Suppressor macrophage treated with lipopolysaccharide for 1 hour (primary cell): ENCODE data around the gene AXIN2.

ENCODE experiments used
- DNase-seq, 3 donors: peaks; one replicate each; pipeline ENCODE4 v3.0.0-alpha.2; 2020 to 2022

Gene AXIN2

DNA sequence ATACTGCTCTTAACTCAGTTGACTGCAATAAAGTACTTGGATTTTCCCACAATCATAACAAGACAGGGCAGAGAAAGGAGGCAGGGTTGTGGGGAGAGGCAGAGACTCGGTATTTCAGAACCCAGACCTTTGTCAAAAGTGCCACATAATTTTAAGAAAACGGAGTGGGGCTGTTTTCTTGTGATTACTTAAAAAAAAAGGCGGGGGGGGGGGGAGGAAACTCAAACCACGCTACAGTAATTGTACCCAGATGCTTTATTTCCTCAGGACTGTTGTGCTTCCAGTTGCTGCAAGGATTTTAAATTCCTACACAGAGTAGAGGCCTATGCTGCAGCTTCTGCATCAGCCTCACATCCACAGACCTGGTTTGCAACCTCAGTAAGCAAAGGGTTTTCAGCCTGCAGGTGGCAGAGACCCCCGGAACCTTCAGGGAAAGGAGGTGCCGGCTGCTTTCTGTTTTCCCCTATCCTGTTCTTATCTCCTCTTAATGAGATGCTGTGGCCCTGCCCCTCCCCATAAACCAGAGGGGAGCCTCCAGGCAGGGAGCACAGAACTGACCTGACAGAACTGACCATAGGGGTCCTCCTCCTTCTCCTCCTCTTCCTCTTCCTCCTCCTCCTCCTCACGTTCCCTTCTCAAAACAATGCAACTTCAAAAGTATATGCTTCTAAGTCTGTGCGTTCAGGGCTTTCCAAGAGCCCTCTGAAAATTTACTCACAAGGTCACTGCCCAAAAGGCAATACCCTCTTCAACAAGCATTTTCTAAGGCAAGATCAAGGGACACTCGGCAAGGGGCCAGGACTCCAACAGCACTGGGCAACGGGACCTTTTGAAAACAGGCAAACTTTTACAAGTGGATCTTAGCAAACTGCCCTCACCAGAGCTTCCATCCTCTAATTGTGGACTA is 7.5 kb downstream of the AXIN2 start:
- DNase-seq, result no peak

DNA sequence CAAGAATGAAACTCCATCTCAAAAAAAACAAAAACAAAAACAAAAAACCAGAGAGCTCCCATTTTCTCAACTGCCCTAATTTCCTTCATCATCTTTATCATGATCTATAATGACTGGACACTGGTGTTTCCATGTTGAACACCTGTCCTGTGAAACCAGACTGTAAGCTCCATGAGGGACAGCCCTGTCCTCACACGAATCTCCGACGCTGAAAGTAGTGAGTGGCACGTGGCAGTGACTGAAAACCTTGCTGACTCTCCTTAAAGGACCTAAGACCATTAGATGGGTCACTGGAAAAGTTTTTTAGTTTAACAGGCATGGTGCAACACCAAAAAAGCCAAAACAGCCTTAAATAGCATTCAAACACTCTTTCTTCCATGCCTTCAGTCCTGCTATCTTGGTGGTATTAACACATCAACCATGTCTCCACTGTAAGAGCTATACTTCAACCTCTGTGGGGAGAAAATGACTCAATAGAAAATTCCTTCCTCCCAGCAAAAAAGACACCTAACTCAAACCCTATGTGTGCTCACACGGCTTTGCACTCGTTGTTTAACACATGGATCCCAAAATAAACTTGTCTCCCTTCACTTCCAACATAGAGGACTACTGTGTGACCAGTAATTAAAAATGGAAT is 8.3 kb downstream of the AXIN2 start:
- DNase-seq, result no peak

- no peak for DNase-seq
Measured at GRCh38 chr17:65552214-65552613, 9.2 kb downstream of the AXIN2 start.

GRCh38 chr17:65551267-65552040 is 10.0 kb downstream of the AXIN2 start:
- DNase-seq, result no peak

DNA sequence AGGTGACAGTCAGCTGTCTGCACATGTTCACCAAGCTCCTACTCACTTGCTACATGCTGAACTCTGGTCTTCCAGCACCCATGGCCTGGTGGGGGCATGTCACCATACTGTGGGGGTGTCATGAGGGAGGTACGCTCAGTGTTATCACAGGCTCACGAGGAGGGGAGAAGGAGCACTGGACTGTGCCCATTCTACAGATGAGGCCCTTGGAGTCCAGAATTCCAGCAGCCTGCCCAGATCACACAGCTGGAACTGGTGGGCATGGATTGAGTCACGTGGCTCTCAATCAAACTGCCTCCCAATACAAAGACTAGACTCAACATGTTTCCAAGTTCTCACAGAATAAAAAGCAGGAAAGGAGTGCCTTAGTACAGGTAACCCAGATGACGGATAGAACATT is 10.7 kb downstream of the AXIN2 start:
- no peak for DNase-seq

GRCh38 chr17:65550075-65550662 is 11.3 kb downstream of the AXIN2 start:
- no peak for DNase-seq

DNA sequence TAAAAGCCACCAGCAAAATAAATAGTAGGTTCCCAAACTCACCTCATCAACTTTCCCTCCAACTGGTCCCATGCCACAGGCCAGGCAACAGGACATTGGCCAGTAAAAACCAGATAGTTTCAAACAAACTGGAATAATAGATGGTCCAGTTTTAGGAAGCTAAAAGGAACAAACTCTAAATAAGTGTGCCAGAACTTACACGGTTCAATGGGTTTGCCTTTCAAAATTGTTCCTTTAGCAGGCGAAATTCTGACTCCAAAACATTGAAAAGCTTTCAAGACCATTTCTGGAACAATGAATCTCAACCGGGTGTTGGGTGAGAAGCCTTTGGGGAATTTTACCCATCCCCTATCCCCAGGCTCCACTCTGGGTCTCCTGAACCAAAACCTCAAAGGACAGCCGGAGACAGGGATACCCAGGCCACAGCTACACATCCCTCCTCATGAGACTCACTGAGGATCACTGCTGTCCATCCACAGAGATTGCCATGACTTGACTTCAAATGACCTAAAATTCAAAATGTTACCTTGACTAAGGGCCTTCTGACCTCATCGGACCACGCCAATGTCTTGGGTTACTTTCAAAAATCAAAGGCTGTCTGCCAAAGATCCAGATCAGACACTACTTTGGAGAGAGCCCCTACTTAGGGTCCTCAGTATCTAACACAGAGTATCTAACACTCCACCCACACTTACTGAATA is 13.0 kb downstream of the AXIN2 start:
- no peak for DNase-seq

DNA sequence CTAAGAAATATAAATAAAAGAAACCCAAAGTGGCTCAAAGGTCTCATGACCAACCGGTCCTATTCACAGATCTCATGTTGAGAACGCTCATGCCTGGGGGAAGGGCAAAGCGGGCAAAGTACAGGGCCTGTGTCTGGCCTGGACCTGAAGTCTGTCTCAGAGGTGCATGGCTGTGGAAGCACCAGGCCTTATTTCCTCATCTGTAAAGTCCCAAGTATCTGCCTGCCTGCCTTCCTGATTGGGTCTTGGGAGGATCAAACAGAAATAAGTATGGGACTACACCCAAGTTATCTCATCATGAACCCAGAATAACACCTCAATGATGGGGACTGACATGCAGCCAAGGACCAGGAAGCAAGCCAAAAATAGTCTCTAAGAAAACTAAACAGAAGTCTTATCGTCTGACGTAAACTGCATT is 14.2 kb downstream of the AXIN2 start:
- no peak for DNase-seq

DNA sequence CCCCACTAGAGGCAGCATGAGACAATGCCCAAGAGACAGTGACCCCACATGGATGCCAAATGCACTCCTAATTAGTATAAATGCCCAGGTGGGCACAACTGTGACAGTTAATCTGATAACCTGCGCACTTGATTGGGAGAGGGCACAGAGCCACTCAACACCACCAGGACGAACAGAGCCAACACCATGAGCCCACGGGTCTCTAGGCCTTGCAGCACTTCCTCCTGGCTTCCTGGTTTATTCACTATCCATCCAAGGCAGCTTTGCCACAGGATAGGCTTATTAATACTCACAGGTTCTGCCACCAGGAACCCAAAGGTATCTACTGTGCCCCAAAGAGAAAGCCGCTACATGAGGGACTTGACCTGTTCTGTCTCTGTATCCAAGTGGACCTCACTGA is 14.9 kb downstream of the AXIN2 start:
- DNase-seq, result no peak

DNA sequence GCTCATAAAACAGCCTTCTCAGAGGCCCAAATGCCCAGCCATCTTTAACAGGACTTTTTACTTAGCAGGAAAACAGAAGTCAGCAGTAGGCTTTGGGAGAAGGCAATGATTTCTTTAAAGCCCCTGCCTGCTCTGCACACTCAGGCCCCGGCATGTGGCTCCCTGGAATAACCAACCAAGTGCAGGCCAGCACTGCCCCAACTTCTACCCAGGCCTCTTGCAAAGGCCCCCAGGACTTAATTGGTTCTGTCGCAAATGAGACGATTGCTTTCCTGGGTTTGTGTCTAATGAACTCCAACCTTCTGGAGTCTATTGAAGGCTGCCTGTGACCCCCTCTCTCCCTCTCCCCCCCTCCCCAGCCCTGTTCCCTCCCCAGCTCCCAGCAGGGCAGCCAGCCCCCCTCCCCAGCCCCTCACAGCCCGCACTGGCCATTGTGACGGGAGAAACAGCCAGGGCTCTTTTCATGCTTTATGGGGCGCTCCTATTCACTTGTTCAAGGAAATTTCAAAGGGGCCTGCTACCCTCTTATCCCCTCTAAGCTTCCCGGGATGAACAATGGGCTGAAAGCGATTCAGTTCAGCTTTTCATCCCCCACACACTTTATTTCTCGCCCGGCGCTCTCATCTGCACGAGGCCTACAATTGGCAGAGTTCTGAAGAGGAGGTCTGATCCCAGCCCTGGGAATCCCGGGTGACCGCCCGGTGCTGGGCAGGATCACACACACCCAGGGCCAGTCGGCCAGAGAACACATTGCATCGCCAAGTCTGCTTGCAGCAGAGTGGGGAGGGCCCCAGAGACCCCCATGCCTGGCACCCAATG is 15.5 kb downstream of the AXIN2 start:
- DNase-seq, result no peak

GRCh38 chr17:65544672-65545071 is 16.8 kb downstream of the AXIN2 start:
- DNase-seq, result no peak

GRCh38 chr17:65542610-65543009 is 18.8 kb downstream of the AXIN2 start:
- no peak for DNase-seq

GRCh38 chr17:65542067-65542466 is 19.4 kb downstream of the AXIN2 start:
- DNase-seq, result no peak

GRCh38 chr17:65541453-65541852 is 20.0 kb downstream of the AXIN2 start:
- DNase-seq, result no peak

GRCh38 chr17:65539630-65540266 is 21.7 kb downstream of the AXIN2 start:
- DNase-seq, result no peak

GRCh38 chr17:65538675-65539529 is 22.5 kb downstream of the AXIN2 start:
- DNase-seq, result no peak

DNA sequence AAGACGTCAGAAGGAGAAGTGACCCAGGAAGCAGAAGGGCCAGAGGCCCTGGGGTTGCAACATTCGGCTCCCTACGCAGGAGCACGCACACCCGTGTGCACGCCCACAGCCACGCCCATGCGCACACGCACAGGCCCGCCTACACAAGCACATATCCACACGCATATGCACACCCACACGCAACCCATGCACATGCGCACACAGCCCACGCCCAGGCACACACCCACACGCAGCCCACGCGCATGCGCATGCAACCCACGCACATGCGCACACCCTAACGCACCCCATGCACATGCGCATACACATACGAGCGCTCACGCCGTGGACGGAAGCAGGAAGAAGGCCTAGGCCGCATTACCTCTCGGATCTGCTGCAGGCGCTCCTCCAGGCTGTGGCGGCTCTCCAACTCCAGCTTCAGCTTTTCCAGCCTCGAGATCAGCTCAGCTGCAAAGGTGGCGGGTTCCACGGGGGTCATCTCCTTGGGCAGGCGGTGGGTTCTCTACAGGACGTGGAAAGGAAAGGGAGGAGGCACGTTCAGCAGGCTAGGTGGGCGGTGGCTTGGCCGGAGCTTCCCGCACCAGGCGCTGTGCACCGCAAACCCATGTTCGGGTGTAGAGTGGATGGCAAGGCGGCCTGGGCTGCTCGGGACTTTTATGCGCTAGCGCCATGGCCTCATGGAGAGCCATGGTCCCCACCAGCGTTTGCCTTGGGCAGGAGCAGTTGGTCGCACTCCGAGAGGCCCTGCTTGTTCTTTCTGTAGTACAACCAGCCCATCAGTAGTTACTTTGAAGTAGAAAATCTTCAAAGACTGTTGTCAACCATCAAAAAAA is 23.4 kb downstream of the AXIN2 start:
- no peak for DNase-seq

DNA sequence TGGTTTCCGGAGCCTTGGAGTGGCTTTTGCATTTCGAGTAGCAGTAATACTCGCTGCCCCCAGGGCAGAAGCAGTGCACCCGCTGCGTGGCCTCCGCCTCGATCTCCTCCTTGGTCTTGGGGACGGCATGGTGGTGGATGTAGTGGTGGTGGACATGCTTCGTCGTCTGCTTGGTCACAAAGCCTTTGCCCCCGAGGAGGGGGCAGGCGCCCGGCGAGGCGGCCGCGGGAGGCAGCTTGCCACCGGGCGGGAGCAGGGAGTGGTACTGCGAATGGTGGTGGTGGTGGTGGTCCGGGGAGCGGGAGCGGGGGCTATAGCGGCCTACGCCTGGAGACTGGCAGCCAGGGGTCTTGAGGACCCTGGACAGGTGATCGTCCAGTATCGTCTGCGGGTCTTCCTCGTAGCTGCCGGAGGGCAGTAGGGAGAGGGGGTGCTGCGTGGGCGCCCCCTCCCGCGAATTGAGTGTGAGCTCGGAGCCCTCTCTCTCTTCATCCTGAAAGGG is 24.1 kb downstream of the AXIN2 start:
- DNase-seq, result no peak
